Retinal pigment epithelial cell (primary cell): Measurements from ENCODE around the gene TBCK.

Experiments used
- DNase-seq: peaks from one replicate; pipeline ENCODE4 v3.0.0-alpha.2; 2010; ENCODE audit warnings: low read depth
- H3K4me3 ChIP-seq: 2 replicates; pipeline ENCODE4 v1.5.1; 2011; ENCODE audit warnings: mild to moderate bottlenecking, low read length, control low read depth, moderate library complexity
- CTCF ChIP-seq: conservative IDR thresholded peaks from 2 replicates; pipeline ENCODE4 v1.5.1; 2011; ENCODE audit warnings: low read depth, low read length, control low read depth, inconsistent platforms

TBCK gene

GRCh38 chr4:106302062-106302438 lies 14.0 kb downstream of the TBCK start:
- no peak for TF ChIP-seq CTCF
- no peak overlapping the region for H3K4me3 ChIP-seq
- no peak for DNase-seq

GRCh38 chr4:106301393-106302061 lies 14.5 kb downstream of the TBCK start:
- DNase-seq: no peak
- H3K4me3 ChIP-seq: no peak overlapping the region
- no peak for TF ChIP-seq CTCF

- no peak for DNase-seq
- H3K4me3 ChIP-seq: no peak overlapping the region
- no peak for TF ChIP-seq CTCF
These were observed 16.0 kb downstream of the TBCK start for GRCh38 chr4:106299977-106300376.

- H3K4me3 ChIP-seq: no peak overlapping the region
- DNase-seq: no peak
- no peak for TF ChIP-seq CTCF
These were observed 18.6 kb downstream of the TBCK start for GRCh38 chr4:106297245-106298035.

- no peak for TF ChIP-seq CTCF
- no peak overlapping the region for H3K4me3 ChIP-seq
- no peak for DNase-seq
These were observed 21.9 kb downstream of the TBCK start for GRCh38 chr4:106294062-106294461.

GRCh38 chr4:106291678-106292077 lies 24.3 kb downstream of the TBCK start:
- H3K4me3 ChIP-seq: no peak overlapping the region
- TF ChIP-seq CTCF: no peak
- no peak for DNase-seq

- no peak for DNase-seq
- H3K4me3 ChIP-seq: no peak overlapping the region
- TF ChIP-seq CTCF: no peak
These were observed 26.3 kb downstream of the TBCK start for GRCh38 chr4:106289737-106290136.
